ENCODE data around the gene FNDC3A.

DNA sequence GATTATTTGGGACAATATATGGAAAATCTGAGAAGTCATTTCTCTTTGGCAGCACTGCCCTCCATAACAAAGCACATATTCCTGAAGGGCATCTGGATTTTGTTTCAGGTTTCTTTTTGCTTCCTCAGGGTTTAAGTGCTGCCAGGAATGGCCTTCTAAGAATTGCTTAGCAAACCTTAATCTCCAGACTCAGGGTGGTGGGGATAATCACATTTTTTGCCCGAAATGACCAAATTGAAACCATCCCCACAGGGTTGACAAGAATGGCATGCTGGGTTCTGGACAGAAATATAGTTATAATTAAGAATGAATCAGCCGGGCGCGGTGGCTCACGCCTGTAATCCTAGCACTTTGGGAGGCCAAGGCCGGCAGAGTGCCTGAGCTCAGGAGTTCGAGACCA, 265.6 kb downstream of the FNDC3A start:
- TF ChIP-seq, protein P1, sequence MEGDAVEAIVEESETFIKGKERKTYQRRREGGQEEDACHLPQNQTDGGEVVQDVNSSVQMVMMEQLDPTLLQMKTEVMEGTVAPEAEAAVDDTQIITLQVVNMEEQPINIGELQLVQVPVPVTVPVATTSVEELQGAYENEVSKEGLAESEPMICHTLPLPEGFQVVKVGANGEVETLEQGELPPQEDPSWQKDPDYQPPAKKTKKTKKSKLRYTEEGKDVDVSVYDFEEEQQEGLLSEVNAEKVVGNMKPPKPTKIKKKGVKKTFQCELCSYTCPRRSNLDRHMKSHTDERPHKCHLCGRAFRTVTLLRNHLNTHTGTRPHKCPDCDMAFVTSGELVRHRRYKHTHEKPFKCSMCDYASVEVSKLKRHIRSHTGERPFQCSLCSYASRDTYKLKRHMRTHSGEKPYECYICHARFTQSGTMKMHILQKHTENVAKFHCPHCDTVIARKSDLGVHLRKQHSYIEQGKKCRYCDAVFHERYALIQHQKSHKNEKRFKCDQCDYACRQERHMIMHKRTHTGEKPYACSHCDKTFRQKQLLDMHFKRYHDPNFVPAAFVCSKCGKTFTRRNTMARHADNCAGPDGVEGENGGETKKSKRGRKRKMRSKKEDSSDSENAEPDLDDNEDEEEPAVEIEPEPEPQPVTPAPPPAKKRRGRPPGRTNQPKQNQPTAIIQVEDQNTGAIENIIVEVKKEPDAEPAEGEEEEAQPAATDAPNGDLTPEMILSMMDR (IDR thresholded peaks at IDR 0.05; ENCODE audit: borderline replicate concordance, extremely low read depth, low read length, poor library complexity, severe bottlenecking): no peak
- TF ChIP-seq EZH2 (IDR thresholded peaks at IDR 0.05; ENCODE audit: borderline replicate concordance, low read depth, low read length, severe bottlenecking): no peak
